GM19238 (cell line): ENCODE data around the gene APOLD1.
"Not testable (repeated sequence)": the region's sequence is repeated elsewhere in the genome, so short reads cannot be mapped to it uniquely, and the experiment has no call there.

ENCODE experiments used
- DNase-seq: peaks from one replicate; pipeline ENCODE4 v3.0.0; 2011; ENCODE audit warnings: low spot score; ENCODE audit not compliant: insufficient read length

Gene APOLD1

DNA sequence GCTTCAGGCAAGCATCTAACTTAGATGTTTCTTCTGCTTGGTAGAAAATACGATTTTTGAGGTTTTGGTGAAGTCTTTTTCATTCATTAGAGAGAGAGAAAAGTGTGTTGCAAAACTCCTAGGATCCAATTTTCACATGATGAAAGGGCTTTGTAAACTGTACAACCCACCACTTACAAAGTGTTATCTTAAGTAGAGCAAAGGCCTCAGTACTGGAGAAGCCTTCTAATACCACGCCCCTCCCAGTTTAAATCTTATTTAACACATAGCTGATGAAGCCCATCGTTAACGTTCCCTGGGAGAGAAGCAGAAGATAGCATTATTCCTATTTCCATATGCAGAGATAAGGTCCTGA, 869 bp downstream of the APOLD1 start:
- DNase-seq, result no peak

DNA sequence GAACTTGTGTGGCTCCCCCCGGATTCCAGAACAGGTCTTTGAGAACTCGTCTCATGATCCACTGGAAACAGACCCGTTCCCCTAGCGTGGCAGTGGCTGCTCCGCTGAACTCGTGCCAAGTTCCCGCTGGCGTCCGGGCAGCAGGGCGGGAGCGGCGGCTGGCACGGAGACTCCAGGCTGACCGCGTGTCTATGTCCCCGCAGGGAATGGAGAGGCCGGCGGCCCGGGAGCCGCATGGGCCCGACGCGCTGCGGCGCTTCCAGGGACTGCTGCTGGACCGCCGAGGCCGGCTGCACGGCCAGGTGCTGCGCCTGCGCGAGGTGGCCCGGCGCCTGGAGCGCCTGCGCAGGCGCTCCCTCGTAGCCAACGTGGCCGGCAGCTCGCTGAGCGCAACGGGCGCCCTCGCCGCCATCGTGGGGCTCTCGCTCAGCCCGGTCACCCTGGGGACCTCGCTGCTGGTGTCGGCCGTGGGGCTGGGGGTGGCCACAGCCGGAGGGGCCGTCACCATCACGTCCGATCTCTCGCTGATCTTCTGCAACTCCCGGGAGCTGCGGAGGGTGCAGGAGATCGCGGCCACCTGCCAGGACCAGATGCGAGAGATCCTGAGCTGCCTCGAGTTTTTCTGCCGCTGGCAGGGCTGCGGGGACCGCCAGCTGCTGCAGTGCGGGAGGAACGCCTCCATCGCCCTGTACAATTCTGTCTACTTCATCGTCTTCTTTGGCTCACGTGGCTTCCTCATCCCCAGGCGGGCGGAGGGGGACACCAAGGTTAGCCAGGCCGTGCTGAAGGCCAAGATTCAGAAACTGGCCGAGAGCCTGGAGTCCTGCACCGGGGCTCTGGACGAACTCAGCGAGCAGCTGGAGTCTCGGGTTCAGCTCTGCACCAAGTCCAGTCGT, 1.5 kb downstream of the APOLD1 start:
- DNase-seq, result peak; percentile 91

DNA sequence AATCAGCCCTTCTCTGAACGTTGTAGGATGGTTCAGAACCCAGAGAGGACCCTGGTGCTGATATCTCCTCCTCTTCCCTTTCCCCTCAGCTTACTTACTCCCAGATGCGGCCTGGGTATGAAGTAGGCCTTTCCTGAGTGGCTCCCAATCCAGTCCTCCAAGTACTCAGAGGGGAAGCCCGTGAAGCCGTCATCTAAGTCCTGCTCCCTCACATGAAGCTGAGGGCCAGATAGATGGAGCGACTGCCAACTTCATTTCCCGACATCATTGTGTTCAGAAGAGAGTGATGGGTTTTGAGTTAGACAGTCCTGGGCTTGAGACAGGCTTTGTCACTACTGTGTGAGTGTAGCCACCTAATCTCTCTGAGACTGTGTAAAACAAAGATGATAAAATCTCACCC, 2.7 kb downstream of the APOLD1 start:
- DNase-seq, result no peak

DNA sequence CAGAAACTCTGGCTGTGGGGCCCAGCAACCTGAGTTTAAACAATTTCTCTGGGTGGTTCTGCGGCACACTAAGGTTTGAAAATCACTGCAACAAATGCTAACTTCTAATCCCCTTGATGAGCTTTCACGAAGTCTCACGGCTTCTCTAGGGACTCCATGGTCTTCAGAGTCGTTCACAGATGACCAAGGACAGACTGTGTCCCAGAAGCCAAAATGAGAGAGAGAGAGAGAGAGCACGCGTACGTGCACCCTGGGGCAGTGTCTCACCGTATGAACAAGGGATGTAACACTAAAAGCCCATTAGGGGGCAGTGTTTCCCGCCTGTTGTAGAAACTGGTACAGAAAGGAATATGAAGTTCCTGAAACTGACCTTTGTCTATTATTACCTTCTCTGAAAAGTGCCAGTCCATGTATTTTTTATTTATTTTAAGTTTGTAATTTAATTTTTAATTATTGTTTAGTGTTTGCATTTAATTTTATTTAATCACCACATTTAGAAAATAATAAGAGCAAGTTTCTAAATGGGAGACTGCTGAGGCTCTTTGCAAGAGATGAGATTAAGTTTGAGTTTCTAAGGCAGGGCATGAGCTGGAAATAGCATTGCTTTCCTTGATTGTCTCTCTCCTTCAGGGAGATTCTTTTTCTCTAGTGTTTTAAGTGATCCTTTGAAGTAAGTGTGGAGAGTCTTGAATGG, 3.4 kb downstream of the APOLD1 start:
- DNase-seq, result peak; percentile 41

DNA sequence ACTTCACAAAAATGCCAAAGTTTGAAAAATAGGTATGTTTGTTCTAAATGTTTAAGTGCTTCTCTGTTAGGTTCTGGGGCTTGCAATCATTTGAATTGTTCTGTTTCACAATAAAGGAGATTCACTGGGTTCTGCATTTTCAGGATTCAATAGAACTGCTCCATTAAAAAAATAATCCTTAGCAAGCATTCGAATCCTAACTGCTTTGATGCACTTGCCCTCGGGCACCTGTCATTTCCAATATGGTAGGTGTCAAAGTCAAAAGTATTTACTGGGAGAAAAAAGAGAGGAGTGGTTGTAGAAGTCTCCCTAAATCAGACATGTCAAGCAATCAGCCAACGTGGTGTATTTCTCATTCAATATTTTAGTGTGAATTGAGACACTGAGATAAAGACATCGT, 5.5 kb downstream of the APOLD1 start:
- DNase-seq, result no peak

DNA sequence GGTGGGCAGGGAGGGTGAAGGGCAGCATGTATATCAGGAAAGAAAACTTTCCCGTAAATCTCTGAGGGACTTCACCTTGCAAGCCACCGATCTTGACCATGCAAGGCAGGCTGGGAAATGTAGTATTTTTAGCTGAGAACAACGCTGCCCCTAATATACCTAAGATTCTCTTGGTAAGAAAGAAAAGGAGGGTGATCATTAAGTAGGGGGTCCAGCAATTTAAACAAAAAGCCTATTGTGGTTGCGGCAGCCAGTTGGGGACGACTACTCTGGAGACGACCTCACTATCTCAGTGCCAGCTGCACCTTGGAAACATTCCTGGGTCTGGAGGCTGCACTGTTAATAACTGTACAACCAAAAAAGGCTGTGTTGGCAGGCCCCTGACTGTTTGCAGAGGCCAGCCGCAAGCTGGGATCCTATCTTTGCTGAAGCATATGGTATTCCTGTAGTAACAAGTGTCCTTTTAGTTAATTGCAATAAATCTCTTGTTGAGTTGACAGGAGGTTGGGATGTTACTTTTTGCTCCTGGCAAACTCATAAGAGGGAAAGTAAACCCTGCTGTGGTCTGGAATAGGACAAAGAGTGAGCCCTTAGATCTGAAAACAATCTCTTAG, 6.4 kb downstream of the APOLD1 start:
- no peak for DNase-seq

DNA sequence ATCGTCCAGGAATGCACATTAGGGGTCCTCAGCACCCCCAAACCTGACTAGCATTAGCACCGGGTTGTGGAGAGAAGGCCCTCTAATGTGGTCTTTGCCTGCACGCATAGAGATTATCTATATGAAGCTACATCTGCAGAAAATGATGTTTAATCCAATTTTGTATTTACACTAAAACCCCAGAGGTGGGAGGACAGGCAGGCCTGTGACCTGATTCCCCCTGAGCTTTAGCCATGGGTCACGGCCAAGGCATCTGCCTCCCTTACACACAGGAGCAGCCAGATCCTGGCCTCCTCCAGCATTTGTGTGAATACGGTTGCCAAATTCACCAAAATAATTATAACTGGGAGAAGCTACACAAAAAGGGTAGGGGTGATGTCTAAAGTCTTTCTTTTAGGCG, 7.0 kb downstream of the APOLD1 start:
- no peak for DNase-seq

DNA sequence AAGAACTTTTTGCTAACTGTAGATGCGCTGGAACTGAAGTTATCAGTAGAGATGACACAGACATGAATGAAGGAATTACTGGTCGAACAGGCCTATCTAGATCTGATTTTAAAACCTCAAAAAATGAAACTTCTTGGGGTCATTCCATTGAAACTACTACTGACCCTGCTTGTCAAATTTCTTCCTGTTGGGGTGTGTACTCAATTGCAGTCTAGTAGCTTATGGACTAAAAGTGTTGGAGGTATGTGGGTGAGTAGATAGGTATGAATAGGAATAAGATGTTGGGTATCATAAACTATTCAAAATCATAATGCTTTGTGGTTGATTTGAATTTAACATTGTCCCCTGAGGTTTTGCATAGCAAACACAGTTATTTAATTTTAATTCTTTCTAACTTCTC, 9.2 kb downstream of the APOLD1 start:
- DNase-seq, result no peak

DNA sequence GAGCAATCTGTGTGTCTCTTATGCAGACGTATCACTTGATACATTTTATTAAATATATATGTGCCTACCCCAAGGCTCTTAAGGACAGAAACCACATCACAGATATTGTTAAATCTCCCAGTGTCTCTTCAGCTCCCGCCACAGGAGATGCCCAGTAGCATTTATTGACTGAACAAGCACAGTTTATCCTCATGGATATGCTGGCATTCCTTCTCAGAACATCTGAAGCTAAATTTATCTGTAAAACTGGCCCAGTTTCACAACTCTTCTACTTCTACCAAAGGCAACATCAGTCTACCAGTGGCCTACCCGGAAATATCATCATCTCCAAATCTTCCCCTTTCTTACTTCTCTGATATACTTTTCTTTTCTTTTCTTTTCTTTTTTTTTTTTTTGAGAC, 10.7 kb downstream of the APOLD1 start:
- no peak for DNase-seq

DNA sequence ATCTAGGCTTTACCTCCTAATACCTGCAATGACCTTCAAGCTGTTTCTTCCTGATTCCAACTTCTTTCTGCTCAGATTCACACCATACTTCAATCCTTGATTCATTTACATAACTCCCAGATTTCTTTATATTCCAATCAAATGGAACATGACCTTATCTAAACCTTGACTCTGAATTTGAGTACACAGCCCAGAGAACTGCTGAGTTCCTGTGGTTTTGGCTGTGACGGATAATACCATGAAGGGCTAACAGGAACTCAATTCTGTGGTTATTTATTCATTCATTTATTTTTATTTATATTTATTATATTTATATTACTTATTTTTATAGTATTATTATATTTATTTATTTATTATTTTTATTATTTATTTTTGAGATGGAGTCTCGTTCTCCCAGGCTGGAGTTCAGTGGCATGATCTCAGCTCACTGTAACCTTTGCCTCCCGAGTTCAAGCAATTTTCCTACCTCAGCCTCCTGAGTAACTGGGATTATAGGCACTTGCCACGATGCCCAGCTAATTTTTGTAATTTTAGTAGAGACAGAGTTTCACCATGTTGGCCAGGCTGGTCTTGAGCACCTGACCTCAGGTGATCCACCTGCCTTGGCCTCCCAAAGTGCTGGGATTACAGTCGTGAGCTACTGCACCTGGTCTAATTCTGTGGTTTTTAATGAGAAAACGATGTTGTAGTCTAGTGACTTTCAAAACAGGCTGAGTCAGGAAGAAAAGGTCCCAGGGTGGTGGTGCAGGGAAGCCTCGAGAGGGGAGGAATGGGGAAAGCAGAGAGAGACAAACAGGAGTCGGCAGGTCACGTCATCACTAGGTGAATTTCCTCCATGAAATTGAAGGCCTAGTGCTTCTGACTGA, 11.7 kb downstream of the APOLD1 start:
- DNase-seq, result no peak

DNA sequence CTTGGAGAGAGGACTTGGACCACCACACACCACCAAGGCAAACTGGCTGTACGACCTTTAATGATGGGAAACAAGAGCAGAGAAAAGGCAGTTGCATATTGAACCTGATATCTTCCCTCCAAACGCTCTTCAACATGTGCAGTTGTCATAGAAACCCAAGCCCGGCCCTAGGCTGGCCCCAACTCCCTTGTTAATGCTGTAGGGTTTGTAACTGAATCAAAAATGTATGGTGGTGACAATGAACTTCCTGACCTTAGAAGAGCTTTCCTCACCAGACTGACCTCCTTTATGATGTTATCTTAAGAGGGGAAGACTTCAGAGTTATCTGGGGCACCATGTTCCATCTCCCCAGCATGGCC, 12.3 kb downstream of the APOLD1 start:
- no peak for DNase-seq

DNA sequence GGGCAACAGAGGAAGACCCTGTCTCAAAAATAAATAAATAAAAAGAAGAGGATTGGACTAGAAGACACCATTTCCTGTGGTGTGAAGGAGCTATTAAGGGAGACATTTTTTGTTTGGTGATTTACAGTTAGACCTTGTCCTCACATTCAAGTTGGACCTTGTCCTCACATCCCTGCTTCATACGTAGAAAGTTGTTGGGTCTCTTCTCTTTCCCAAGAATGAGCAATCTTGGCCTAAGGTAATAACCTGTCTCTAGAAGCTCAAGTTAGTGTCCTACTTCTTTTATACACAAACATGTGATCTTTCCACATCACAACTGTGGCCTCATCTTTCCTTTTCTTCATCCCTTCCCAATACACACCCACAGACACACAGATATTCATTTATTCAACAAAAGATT, 13.0 kb downstream of the APOLD1 start:
- no peak for DNase-seq

DNA sequence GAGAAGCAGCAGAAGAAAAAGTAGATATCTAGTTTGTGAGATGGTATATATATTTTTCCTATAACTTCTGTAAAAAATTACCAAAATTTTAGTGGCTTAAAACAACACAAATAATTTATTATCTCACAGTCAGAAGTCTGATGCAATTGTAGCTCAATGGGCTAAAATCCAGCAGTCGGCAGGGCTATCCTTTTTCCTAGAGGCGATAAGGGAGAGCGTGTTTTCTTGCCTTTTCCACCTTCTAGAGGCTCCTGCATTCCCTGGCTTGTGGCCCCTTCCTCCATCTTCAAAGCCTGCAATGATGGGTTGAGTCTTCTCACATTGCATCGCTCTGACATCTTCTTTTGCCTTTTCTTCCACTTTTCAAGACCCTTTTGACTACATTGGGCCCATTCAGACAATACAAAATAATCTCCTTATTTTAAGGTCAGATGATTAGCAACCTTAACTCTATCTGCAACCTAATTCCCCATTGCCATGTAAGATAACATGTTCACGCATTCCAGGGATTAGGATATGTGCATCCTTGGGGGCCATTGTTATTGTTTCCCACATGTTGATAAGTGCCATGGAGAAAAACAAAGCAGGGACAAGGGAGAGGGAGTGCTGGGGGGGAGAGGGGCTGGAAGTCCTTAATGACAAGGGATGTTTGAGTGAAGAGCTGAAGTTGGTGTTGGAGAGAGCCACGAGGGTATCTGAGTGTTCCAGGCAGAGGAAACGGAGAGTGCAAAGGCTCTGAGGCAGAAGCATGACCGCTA, 13.9 kb downstream of the APOLD1 start:
- DNase-seq, result no peak

DNA sequence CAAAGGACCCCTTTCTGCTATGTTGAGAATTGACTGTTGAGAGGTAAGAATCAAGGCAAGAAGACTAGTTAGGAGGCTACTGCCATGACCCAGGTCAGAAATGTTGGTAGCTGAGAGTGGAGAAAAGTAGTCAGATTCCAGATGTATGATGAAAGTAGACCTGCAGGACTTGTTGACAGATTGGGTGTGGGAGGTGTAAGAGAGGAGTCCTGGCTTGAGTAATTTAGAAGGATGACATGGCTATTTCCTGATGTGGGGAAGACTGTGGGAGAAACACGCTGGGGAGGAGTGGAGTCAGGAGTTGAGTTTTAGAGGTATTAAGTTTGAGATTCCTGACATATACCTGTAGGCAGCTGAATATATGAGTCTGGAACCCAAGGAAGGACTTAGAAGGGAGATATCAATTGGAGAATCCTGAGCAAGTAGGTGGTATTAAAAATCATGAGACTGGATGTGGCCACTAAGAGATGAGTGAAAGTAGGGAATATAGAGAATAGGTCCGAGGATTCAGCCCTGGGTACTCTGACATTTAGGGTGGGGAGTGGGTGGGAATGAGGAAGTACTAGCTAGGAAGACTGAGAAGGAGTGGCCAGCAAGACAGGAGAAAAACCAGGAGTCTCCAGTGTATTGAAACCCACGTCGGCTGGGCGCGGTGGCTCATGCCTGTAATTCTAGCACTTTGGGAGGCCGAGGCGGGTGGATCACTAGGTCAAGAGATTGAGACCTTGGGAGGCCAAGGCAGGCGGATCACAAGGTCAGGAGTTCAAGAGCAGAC, 15.1 kb downstream of the APOLD1 start:
- no peak for DNase-seq

DNA sequence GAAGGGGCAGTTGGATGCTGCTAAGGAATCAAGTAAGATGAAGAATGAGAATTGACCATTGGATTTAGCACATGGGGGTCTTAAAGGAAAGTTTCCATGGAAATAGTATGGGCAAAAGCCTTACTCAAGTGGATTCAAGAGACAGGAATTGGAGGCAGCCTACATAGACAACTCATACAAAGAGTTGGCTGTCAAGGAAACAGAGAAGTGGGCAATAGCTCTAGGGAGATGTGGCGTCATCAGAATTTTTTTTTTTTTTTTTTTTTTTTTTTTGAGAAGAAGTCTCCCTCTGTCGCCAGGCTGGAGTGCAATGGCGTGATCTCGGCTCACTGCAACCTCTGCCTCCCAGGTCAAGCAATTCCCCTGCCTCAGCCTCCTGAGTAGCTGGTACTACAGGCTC, 16.2 kb downstream of the APOLD1 start:
- not testable (repeated sequence) for DNase-seq

DNA sequence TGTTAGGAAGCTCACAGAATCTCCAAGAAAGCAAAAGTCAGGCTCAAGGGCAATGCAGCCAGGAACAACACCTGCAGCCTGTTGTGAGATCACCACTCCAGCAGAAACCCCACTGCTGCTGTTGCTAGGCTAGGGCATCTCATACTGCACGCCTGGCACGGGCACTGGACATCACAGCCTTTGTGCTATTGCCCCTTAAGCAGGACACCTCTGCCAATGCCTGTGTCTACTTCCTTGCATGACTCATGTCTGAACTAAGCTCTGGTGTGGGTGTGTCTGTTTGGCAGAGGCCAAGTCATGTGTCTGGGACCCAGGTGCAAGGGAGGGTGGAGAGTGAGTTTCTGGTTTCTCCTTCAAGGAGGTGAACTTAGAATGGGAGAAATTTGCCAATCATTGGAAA, 17.7 kb downstream of the APOLD1 start:
- DNase-seq, result peak; percentile 63

DNA sequence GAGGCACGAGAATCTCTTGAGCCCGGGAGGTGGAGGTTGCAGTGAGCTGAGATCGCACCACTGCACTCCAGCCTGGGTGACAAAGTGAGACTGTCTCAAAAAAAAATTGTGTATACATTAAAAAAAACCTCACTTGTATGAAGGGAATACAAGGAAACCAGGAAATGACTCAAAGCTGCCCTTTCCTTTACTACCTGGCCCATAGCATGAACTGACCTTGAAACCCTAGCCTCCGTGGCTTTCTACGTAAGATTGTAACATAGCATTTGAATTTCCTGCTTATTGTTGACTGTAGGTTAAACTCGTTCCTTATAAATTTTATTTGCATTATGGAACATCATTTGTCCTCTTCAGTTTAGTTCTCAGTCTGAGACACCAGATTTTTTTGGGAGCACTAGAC, 18.6 kb downstream of the APOLD1 start:
- no peak for DNase-seq

DNA sequence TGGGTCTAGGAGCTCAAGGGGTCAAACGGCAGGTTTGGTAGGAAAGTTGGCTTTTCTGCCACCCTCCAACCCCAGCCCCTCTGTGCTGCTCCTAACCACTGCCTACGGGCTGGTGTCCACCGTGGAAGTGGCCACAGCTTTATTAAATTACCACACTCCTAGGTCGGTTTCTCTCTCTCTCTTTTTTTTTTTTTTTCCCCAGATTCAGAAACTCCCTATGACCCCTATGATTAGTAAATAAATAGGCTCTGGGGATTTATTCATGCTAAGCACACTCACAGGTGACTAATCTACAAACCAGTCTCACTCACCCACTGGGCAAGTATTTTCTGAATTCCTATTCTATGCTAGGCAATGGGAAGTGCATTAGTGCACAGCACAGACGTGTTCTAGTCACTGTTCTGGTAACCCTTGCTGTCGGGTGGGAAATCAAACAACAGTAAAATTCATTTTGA, 19.0 kb downstream of the APOLD1 start:
- no peak for DNase-seq

DNA sequence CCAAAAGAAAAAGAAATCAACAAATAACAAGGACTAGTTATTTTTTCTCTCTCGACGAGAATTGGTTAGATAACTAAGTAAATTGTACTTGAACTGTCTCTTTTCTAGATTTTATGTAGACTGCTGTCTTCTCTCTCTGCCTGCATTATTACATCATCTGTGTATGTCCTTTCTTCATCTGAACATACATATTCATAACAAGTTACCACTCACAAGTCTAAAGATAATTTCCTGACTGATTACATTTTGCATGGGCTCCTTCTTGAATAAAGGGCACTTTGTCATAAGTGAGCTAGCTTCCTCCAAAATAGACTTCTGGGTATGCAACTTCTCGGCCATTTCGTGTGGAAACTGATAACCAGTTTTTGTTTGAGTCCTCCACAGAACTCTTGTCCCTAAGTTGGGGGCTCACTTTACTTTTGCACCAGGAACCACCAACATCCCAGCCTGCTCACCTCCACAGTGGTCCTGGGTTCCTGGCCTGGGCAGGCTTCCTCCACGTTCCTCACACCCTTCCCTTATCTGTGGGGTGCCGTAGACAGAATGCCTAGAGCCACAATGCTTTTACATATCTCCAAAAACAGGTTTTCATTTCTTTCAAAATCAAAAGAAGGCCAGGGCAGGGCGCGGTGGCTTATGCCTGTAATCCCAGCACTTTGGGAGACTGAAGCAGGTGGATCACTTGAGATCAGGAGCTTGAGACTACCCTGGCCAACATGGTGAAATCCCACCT, 21.5 kb downstream of the APOLD1 start:
- no peak for DNase-seq
